GM18505 (cell line): ENCODE data around the gene PLXNB2.

Experiments
- ATAC-seq: cut with Tn5 transposase; IDR thresholded peaks from one replicate; pipeline ENCODE4 v1.9.1; 2021; ENCODE audit not compliant: unreplicated experiment
- POLR2A ChIP-seq: IDR thresholded peaks from 4 replicates; pipeline ENCODE4 v1.6.1; 2011; ENCODE audit warnings: borderline replicate concordance; ENCODE audit not compliant: insufficient read depth, insufficient read length; ENCODE audit errors: extremely low read depth

PLXNB2 gene

GRCh38 chr22:50261615-50262459 lies 45.6 kb downstream of the PLXNB2 start, which contains the start of gene MAPK12:
MAPK12 (minus strand) TSS chr22:50261683; CDS start chr22:50261509, 174 bp downstream.
- TF ChIP-seq POLR2A: no peak
- ATAC-seq: no peak

GRCh38 chr22:50260801-50261614 lies 46.4 kb downstream of the PLXNB2 start:
- TF ChIP-seq POLR2A: no peak
- no peak for ATAC-seq

GRCh38 chr22:50260434-50260800 lies 47.0 kb downstream of the PLXNB2 start:
- no peak for TF ChIP-seq POLR2A
- ATAC-seq: no peak

- no peak for ATAC-seq
- no peak for TF ChIP-seq POLR2A
Measured at GRCh38 chr22:50259302-50259701, 48.1 kb downstream of the PLXNB2 start.

- TF ChIP-seq POLR2A: no peak
- no peak for ATAC-seq
Measured at GRCh38 chr22:50258361-50259292, 48.8 kb downstream of the PLXNB2 start.

- no peak for TF ChIP-seq POLR2A
- ATAC-seq: no peak
Measured at GRCh38 chr22:50257451-50258360, 49.7 kb downstream of the PLXNB2 start.

GRCh38 chr22:50257041-50257440 lies 50.4 kb downstream of the PLXNB2 start:
- ATAC-seq: no peak
- no peak for TF ChIP-seq POLR2A

GRCh38 chr22:50256258-50256862 lies 51.1 kb downstream of the PLXNB2 start:
- TF ChIP-seq POLR2A: no peak
- no peak for ATAC-seq

GRCh38 chr22:50255607-50256006 lies 51.8 kb downstream of the PLXNB2 start:
- no peak for TF ChIP-seq POLR2A
- no peak for ATAC-seq

GRCh38 chr22:50255099-50255498 lies 52.3 kb downstream of the PLXNB2 start:
- no peak for ATAC-seq
- TF ChIP-seq POLR2A: no peak

GRCh38 chr22:50253941-50254340 lies 53.5 kb downstream of the PLXNB2 start:
- no peak for TF ChIP-seq POLR2A
- no peak for ATAC-seq
